ENCODE data around the gene SSBP4. TPM values are rescaled to one million over a fixed set of nuclear protein-coding genes. Genes with fewer than 3 reads are reported as not detected.

Gene SSBP4
- total and polyA plus RNA-seq, 9 of the 15 experiments (the other 6 are each of a cell fraction or from before 2014, with no cell fraction given) = 1.1 to 189 (median 39.0) TPM

- TF ChIP-seq ZBTB12 (CRISPR knock-in tag; IDR thresholded peaks at IDR 0.05) (no peak), UBTF (IDR thresholded peaks at IDR 0.05; ENCODE audit: borderline replicate concordance in 1 of 2, low read depth in 2 of 2, low read length in 2 of 2) (0 out of 4 replicates have a peak, but pooled peaks of 1 of the 2 experiments have one; percentile 52), STAG1 (CRISPR knock-in tag; IDR thresholded peaks at IDR 0.05; ENCODE audit: borderline replicate concordance) (no peak), RBM14 (IDR thresholded peaks at IDR 0.05; ENCODE audit: borderline replicate concordance, insufficient read depth, low read depth, low read length) (no peak), HMGN3 (IDR thresholded peaks at IDR 0.05; ENCODE audit: borderline replicate concordance, extremely low read depth, insufficient read length, low read depth, low read length) (peak; percentile 41), COPS2 (conservative IDR thresholded peaks at IDR 0.05) (no peak), ZNF41 (CRISPR knock-in tag; conservative IDR thresholded peaks at IDR 0.05) (no peak), TFAP4 (CRISPR knock-in tag; IDR thresholded peaks at IDR 0.05; ENCODE audit: borderline replicate concordance) (peak; percentile 76), ZNF780A (CRISPR knock-in tag; IDR thresholded peaks at IDR 0.05) (no peak), CREB3 (tag; conservative IDR thresholded peaks at IDR 0.05; ENCODE audit: low read depth) (no peak), ZNF347 (CRISPR knock-in tag; IDR thresholded peaks at IDR 0.05; ENCODE audit: low read depth) (no peak), ZNF253 (CRISPR knock-in tag; conservative IDR thresholded peaks at IDR 0.05) (no peak), GTF2F1 (IDR thresholded peaks at IDR 0.05; ENCODE audit: low read depth, low read length) (no peak), EWSR1 (IDR thresholded peaks at IDR 0.05; ENCODE audit: borderline replicate concordance, low read depth, partially characterized antibody) (no peak)
Measured at GRCh38 chr19:18428787-18429674, 9.8 kb downstream of the SSBP4 start (continued).

All from K562 (cell line).